LHCN-M2 (cell line): ENCODE measurements around the gene ADAP1. TPM values are rescaled to one million over a fixed set of nuclear protein-coding genes. Genes with fewer than 3 reads are reported as not detected.
A peak's percentile ranks its signal among the peaks of the same experiment; 100 is the strongest.
"Not testable (repeated sequence)": the region's sequence is repeated elsewhere in the genome, so short reads cannot be mapped to it uniquely, and the experiment has no call there.

ENCODE experiments used
- DNase-seq: peaks from one replicate; pipeline ENCODE4 v3.0.0-alpha.2; 2012; ENCODE audit warnings: low read depth
- polyA plus RNA-seq: library from polyadenylated mRNA; unstranded; fragments of >200 nt; gene quantifications from one replicate; pipeline ENCODE4 v1.2.1, GENCODE V29; 2012; ENCODE audit warnings: missing spikeins
- total RNA-seq: library from RNA; depleted of rRNA; stranded (reverse); fragments of >200 nt; gene quantifications from 2 replicates; pipeline ENCODE4 v1.2.3, GENCODE V29; 2014; rRNA removed

Gene ADAP1
- 0.19 and 0.57 TPM in 2 replicates for total RNA-seq
- 0.91 TPM for polyA plus RNA-seq

GRCh38 chr7:954330-955238, at the start of gene ADAP1:
Gene ADAP1, minus strand, starts transcription at chr7:954680. Its CDS starts 203 bp downstream, at chr7:954477.
- no peak for DNase-seq

GRCh38 chr7:1002445-1002844, 48.0 kb upstream of the ADAP1 start:
- not testable (repeated sequence) for DNase-seq

GRCh38 chr7:1002026-1002425, 47.5 kb upstream of the ADAP1 start:
- DNase-seq, result not testable (repeated sequence)

GRCh38 chr7:1001069-1001770, 46.7 kb upstream of the ADAP1 start:
- DNase-seq, result peak; percentile 16

GRCh38 chr7:999941-1000935, 45.8 kb upstream of the ADAP1 start:
- DNase-seq, result no peak

GRCh38 chr7:999149-999879, 44.8 kb upstream of the ADAP1 start:
- no peak for DNase-seq

GRCh38 chr7:997404-998395, 43.2 kb upstream of the ADAP1 start:
- no peak for DNase-seq

GRCh38 chr7:996079-996872, 41.8 kb upstream of the ADAP1 start:
- DNase-seq, result no peak

- no peak for DNase-seq
Measured at GRCh38 chr7:995571-995970, 41.1 kb upstream of the ADAP1 start.

- DNase-seq, result no peak
Measured at GRCh38 chr7:994592-995308, 40.3 kb upstream of the ADAP1 start.

- peak; percentile 92 for DNase-seq
Measured at GRCh38 chr7:992709-993607, 38.5 kb upstream of the ADAP1 start.

- no peak for DNase-seq
Measured at GRCh38 chr7:991729-992656, 37.5 kb upstream of the ADAP1 start.

GRCh38 chr7:990933-991728, 36.7 kb upstream of the ADAP1 start:
- no peak for DNase-seq

GRCh38 chr7:990352-990932, 36.0 kb upstream of the ADAP1 start:
- no peak for DNase-seq
